ENCODE data around the gene SYPL1. TPM values are rescaled to one million over a fixed set of nuclear protein-coding genes. Genes with fewer than 3 reads are reported as not detected.

Gene SYPL1
- total and polyA plus RNA-seq, 9 of the 15 experiments (the other 6 are each of a cell fraction or from before 2014, with no cell fraction given) = 23.8 to 214 (median 70.2) TPM

- TF ChIP-seq TAF9B (IDR thresholded peaks at IDR 0.05; ENCODE audit: partially characterized antibody) (no peak), L3MBTL2 (IDR thresholded peaks at IDR 0.05) (no peak), FOXM1 (IDR thresholded peaks at IDR 0.05; ENCODE audit: low read depth) (no peak), FOXM1 (CRISPR knock-in tag; IDR thresholded peaks at IDR 0.05; ENCODE audit: low read depth) (no peak), TEAD2 (tag; IDR thresholded peaks at IDR 0.05) (no peak)
Observed at GRCh38 chr7:106050746-106051117, 61.4 kb downstream of the SYPL1 start (continued).

DNA sequence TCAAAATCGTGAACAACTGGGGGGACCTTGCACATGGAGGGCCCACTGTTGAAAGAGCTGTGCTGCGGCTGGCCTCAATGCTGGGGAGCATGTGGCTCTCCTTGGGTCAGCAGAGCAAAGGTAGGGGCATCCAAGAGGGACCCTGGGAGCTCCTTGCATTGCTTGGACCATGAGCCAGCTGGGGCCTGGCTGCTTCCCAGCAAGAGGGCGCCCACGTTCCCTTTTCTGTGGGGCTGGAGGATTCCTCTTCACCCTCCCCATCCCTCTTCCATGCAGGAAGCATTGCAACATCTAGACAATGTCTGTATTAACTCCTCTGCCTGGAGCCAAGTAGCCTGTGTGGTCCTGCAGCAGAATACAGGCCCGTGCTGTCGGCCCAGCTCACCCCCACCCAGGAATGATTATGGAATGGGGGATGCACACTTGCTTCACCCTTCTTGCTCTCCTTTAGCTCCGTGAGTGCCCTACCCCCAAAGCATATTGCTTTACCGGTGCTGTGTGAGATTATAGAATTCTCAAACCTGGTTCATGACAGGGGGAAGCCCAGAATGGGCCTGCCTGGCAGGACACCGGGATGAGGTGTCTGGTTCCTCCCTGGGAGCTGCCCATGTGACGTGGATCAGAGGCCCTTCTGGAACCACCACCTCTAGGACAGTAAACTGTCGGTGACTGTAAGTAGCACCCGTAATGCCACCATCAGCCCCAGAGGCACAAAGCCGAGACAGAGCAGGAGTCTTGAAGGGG is 61.9 kb downstream of the SYPL1 start:
- Histone ChIP-seq H3K79me2 (ENCODE audit: control insufficient read depth, insufficient read depth, low read length) (no peaks in the 10 kb centered on the region), H4K20me1 (replicated peaks; ENCODE audit: control insufficient read depth, insufficient read depth, low read length) (peaks cover 7% of the 10 kb centered on the region; the same call in 1 of the 2 replicates), H3K9me1 (ENCODE audit: control insufficient read depth, insufficient read depth, low read length) (no peaks in the 10 kb centered on the region), H3K9ac (ENCODE audit: insufficient read depth in 1 of 2, low read depth in 2 of 2, low read length in 2 of 2) (no peak overlapping the region), H3K27me3 (ENCODE audit: control insufficient read depth in 2 of 2, insufficient read depth in 2 of 2, low read length in 2 of 2) (peaks cover 69 to 78% of the 10 kb centered on the region in 2 experiments), H3K9me3 (replicated peaks; ENCODE audit: control insufficient read depth, insufficient read depth, low read depth, low read length) (0 out of 2 replicates have a peak, but pooled peaks cover 2% of the 10 kb centered on the region), H3K27ac (ENCODE audit: extremely low read depth, low read depth, low read length) (no peak overlapping the region), H3K4me2 (ENCODE audit: insufficient read depth, low read length) (no peak overlapping the region), H2AFZ (ENCODE audit: low read depth, low read length) (no peak overlapping the region), H3K4me1 (replicated peaks in 1 of 2; ENCODE audit: control insufficient read depth in 2 of 2, insufficient read depth in 2 of 2, low read length in 2 of 2) (no peaks in the 10 kb centered on the region), H3K4me3 (no peak overlapping the region), H3K36me3 (ENCODE audit: control insufficient read depth, insufficient read depth, low read length) (no peaks in the 10 kb centered on the region)
- under 1% methylated on average over 13 of the region's 13 CpGs for WGBS (ENCODE audit: insufficient coverage, low coverage, missing lambda C conversion rate)
- ChIA-PET POLR2A (interaction anchor here (0.6 kb wide), 1 partner anchor 415 kb away, joined by 3 read pairs; no protein-coding TSS in a partner anchor), CTCF (ENCODE audit: low intra/inter-chr PET ratio) (interaction anchor here (0.7 to 3.1 kb wide), 3 partner anchors 88 to 290 kb away, joined by 3 to 20 read pairs (median 3); no protein-coding TSS in a partner anchor)
- peak; percentile 68 for FAIRE-seq
- peak; percentile 78 for ATAC-seq
- no TSS peak for BruUV-seq (replicated peaks)
- peak in 2 of 4 experiments; percentile 43 to 46 for DNase-seq (ENCODE audit: extremely low read depth in 1 of 4, low spot score in 3 of 4)
- intact Hi-C loops (cut with micrococcal nuclease) (no loop called here), in situ Hi-C loops (cut with MboI) (no loop called here)
- TF ChIP-seq ZNF263 (CRISPR knock-in tag; IDR thresholded peaks at IDR 0.05; ENCODE audit: borderline replicate concordance) (peak; percentile 55; the same call in 1 of the 2 replicates), CEBPB (tag; IDR thresholded peaks at IDR 0.05) (peak; percentile 93), SIN3B (IDR thresholded peaks at IDR 0.05; ENCODE audit: low read depth) (no peak), PHB (CRISPR knock-in tag; IDR thresholded peaks at IDR 0.05) (no peak), CEBPG (CRISPR knock-in tag; IDR thresholded peaks at IDR 0.05) (0 out of 2 replicates have a peak, but pooled peaks have one; percentile 28), CEBPG (tag; conservative IDR thresholded peaks at IDR 0.05 in 1 of 2, IDR thresholded peaks at IDR 0.05 in 1 of 2) (peak; percentile 72 to 83), NEUROD1 (IDR thresholded peaks at IDR 0.05; ENCODE audit: borderline replicate concordance, low read depth, low read length, partially characterized antibody) (peak; percentile 21), PHTF2 (CRISPR knock-in tag; IDR thresholded peaks at IDR 0.05) (no peak), RAD21 (CRISPR knock-in tag; conservative IDR thresholded peaks at IDR 0.05 in 1 of 2, IDR thresholded peaks at IDR 0.05 in 1 of 2) (peak; percentile 49 to 79), TFAP4 (CRISPR knock-in tag; IDR thresholded peaks at IDR 0.05; ENCODE audit: borderline replicate concordance) (peak; percentile 44; the same call in 1 of the 2 replicates)
- TF ChIP-seq, protein P1, sequence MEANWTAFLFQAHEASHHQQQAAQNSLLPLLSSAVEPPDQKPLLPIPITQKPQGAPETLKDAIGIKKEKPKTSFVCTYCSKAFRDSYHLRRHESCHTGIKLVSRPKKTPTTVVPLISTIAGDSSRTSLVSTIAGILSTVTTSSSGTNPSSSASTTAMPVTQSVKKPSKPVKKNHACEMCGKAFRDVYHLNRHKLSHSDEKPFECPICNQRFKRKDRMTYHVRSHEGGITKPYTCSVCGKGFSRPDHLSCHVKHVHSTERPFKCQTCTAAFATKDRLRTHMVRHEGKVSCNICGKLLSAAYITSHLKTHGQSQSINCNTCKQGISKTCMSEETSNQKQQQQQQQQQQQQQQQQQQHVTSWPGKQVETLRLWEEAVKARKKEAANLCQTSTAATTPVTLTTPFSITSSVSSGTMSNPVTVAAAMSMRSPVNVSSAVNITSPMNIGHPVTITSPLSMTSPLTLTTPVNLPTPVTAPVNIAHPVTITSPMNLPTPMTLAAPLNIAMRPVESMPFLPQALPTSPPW (CRISPR knock-in tag; IDR thresholded peaks at IDR 0.05) = peak; percentile 32; the same call in 1 of the 2 replicates

Measured in K562 (cell line).